Measurements from ENCODE around the gene EIF3L.

Gene EIF3L

DNA sequence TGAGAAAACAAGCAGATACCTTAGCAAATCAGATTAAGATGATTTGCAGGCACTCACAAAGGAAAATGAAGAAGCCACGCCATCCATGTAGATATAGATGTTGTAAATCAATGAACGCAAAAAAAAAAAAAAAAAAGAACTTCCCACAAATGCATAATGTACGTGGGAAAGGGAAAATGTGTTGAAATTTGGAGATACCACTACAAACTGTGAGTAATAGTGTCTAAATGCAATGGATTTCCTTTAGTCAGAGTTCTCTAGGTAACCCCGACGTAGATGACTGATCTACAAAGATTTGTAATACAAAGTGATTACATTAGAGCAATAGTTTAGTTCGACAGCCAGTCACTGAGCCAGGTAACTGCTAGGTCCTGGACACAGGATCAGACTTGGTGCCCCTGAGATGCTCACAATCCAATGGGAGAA is 4.3 kb upstream of the EIF3L start:
- TF ChIP-seq, protein P1, sequence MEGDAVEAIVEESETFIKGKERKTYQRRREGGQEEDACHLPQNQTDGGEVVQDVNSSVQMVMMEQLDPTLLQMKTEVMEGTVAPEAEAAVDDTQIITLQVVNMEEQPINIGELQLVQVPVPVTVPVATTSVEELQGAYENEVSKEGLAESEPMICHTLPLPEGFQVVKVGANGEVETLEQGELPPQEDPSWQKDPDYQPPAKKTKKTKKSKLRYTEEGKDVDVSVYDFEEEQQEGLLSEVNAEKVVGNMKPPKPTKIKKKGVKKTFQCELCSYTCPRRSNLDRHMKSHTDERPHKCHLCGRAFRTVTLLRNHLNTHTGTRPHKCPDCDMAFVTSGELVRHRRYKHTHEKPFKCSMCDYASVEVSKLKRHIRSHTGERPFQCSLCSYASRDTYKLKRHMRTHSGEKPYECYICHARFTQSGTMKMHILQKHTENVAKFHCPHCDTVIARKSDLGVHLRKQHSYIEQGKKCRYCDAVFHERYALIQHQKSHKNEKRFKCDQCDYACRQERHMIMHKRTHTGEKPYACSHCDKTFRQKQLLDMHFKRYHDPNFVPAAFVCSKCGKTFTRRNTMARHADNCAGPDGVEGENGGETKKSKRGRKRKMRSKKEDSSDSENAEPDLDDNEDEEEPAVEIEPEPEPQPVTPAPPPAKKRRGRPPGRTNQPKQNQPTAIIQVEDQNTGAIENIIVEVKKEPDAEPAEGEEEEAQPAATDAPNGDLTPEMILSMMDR (IDR thresholded peaks at IDR 0.05) = no peak
- H3K4me3 ChIP-seq (ENCODE audit: low read depth in 1 of 2, low read length in 1 of 2) = peak overlapping the region; percentile 78 to 80
- H3K9me3 ChIP-seq = no peaks in the 10 kb centered on the region
- H3K27me3 ChIP-seq = no peaks in the 10 kb centered on the region
- peak overlapping the region; percentile 93 for H3K27ac ChIP-seq
- H3K36me3 ChIP-seq = peaks cover 2% of the 10 kb centered on the region
- peaks cover 20 to 24% of the 10 kb centered on the region in 2 experiments for H3K4me1 ChIP-seq (ENCODE audit: control insufficient read depth in 1 of 2, insufficient read depth in 1 of 2, low read depth in 1 of 2, low read length in 1 of 2)

DNA sequence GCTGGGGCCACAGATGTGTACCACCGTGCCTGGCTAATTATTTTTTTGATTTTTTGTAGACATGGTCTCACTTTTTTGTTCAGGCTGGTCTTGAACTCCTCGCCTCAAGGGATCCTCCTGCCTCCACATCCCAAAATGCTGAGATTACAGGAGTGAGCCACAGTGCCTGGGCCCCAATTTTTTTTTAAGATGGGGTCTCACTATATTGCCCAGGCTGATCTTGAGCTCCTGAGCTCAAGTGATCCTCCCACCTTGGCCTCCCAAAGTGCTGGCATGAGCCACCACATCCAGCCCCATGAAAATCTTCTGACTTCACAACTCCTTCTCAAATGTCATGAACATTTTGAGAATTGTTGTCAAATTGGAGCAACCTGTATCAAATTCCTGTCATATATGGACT is 2.8 kb upstream of the EIF3L start:
- Histone ChIP-seq H3K4me3 (ENCODE audit: low read depth in 1 of 2, low read length in 1 of 2) (no peak overlapping the region), H3K4me1 (ENCODE audit: control insufficient read depth in 1 of 2, insufficient read depth in 1 of 2, low read depth in 1 of 2, low read length in 1 of 2) (peaks cover 28 to 30% of the 10 kb centered on the region in 2 experiments), H3K9me3 (no peaks in the 10 kb centered on the region), H3K27ac (no peak overlapping the region), H3K36me3 (peaks cover 6% of the 10 kb centered on the region), H3K27me3 (no peaks in the 10 kb centered on the region)
- TF ChIP-seq, protein P1 (IDR thresholded peaks at IDR 0.05) = no peak

DNA sequence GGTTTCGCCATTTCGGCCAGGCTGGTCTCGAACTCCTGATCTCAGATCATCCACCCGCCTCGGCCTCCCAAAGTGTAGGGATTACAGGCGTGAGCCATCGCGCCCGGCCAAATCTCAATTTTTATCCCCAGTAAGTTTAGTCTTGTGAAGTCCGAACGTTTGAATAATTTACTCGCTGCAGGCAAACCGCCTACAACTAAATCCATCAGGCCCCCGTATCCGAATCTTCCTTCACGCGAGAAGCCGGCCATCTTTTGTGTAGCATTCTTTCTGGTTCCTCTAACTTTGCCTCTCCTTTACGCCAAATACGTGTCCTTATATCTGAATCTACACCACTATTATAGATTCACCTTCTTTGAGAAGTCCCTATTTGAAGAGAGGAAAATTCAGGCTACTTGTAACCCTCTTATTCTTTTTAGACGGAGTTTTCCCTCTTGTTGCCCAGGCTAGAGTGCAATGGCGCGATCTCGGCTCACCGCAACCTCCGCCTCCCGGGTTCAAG is 581 bp upstream of the EIF3L start:
- no peaks in the 10 kb centered on the region for H3K27me3 ChIP-seq
- TF ChIP-seq, protein P1 (IDR thresholded peaks at IDR 0.05) = no peak
- peaks cover 20 to 21% of the 10 kb centered on the region in 2 experiments for H3K4me1 ChIP-seq (ENCODE audit: control insufficient read depth in 1 of 2, insufficient read depth in 1 of 2, low read depth in 1 of 2, low read length in 1 of 2)
- H3K9me3 ChIP-seq = no peaks in the 10 kb centered on the region
- peak overlapping the region; percentile 66 to 87 for H3K4me3 ChIP-seq (ENCODE audit: low read depth in 1 of 2, low read length in 1 of 2)
- H3K36me3 ChIP-seq = peaks cover 27% of the 10 kb centered on the region
- H3K27ac ChIP-seq = peak overlapping the region; percentile 91

DNA sequence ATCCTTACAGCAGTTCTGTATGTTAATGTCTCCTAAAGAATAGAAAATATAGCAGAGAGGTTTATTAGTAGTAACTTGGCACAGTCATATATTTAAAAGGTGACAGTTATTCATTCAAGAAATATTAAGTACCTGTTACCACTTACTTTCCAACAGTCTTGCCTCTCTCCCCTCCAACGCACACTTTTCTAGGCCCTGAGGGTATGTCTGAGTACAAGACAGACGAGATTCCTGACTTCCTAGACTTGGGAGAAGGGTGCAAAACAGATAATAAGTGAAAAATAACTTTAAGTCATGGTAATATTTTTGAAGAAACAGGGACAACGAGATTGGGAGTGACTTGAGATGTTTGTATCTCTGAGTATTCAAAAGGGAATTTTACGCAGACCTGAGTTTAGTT is 1.6 kb downstream of the EIF3L start:
- no peak overlapping the region for H3K4me3 ChIP-seq (ENCODE audit: low read depth in 1 of 2, low read length in 1 of 2)
- H3K27ac ChIP-seq = no peak overlapping the region
- no peaks in the 10 kb centered on the region for H3K27me3 ChIP-seq
- TF ChIP-seq, protein P1 (IDR thresholded peaks at IDR 0.05) = no peak
- H3K9me3 ChIP-seq = no peaks in the 10 kb centered on the region
- peaks cover 17 to 18% of the 10 kb centered on the region in 2 experiments for H3K4me1 ChIP-seq (ENCODE audit: control insufficient read depth in 1 of 2, insufficient read depth in 1 of 2, low read depth in 1 of 2, low read length in 1 of 2)
- H3K36me3 ChIP-seq = peaks cover 44% of the 10 kb centered on the region

DNA sequence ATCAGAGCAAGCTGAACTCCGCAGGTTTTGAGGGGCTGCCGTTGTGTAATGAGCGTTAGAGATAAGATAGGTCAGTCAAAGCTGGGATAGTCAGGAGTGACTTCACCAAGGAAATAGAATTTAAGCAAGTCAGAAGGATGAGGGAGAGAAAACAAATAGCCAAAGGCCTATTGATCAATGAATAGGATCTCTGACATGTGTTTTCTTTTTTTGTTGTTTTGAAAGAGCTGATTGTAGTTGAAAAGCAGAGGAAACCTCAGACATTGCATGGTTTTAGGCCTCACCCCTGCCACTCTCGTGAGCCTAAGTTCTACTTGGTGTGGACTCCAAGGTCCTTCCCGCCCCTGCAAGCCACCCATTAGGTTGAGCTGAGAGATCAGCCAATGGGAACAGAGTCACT is 3.2 kb downstream of the EIF3L start:
- peaks cover 58% of the 10 kb centered on the region for H3K36me3 ChIP-seq
- TF ChIP-seq, protein P1 (IDR thresholded peaks at IDR 0.05) = no peak

More for the DNA sequence above, 3.2 kb downstream of the EIF3L start:
- Histone ChIP-seq H3K27me3 (no peaks in the 10 kb centered on the region), H3K4me1 (ENCODE audit: control insufficient read depth in 1 of 2, insufficient read depth in 1 of 2, low read depth in 1 of 2, low read length in 1 of 2) (peaks cover 17 to 18% of the 10 kb centered on the region in 2 experiments), H3K27ac (no peak overlapping the region), H3K9me3 (no peaks in the 10 kb centered on the region), H3K4me3 (ENCODE audit: low read depth in 1 of 2, low read length in 1 of 2) (no peak overlapping the region)

Data from neutrophil (primary cell).